H1 (cell line): ENCODE data around the gene SRD5A3. TPM values are rescaled to one million over a fixed set of nuclear protein-coding genes. Genes with fewer than 3 reads are reported as not detected.

Experiments
- CTCF ChIA-PET: fragments of 300-600 bp; sonication (Branson Sonifier 250); formaldehyde crosslinking; loops from one replicate; lab custom pipeline; 2021; ENCODE audit not compliant: partially characterized antibody; lab: Charles Lee
- POLR2A ChIA-PET: fragments of 300-600 bp; sonication (Branson Sonifier 250); formaldehyde crosslinking; loops from one replicate; lab custom pipeline; 2021; ENCODE audit warnings: inconsistent platforms; ENCODE audit not compliant: partially characterized antibody; lab: Charles Lee
- DNase-seq, 2 experiments: peaks; one replicate each; pipeline versions ENCODE4 v3.0.0 to v3.0.0-alpha.2; 2010 to 2022; ENCODE audit warnings: low spot score in 2 of 2, low read depth in 1 of 2, mixed read lengths in 1 of 2
- FAIRE-seq: peaks from 2 replicates; lab custom pipeline; 2011; peaks lifted over from hg19 to GRCh38; lab: Jason Lieb, UNC
- H2AFZ ChIP-seq: 2 replicates; pipeline ENCODE4 v1.8.1; 2012; ENCODE audit warnings: low read length, inconsistent platforms
- H2AK5ac ChIP-seq: 2 replicates; pipeline ENCODE4 v1.6.1; 2013; ENCODE audit warnings: low read depth, low read length
- H2BK120ac ChIP-seq: replicated peaks from 2 replicates; pipeline ENCODE3; 2013; ENCODE audit warnings: low read depth, low read length, inconsistent platforms
- H2BK12ac ChIP-seq: 2 replicates; pipeline ENCODE4 v1.6.1; 2013; ENCODE audit warnings: low read depth, low read length
- H2BK15ac ChIP-seq: 2 replicates; pipeline ENCODE4 v1.6.1; 2013; ENCODE audit warnings: low read length
- H2BK20ac ChIP-seq: 2 replicates; pipeline ENCODE4 v1.6.1; 2013; ENCODE audit warnings: low read length
- H2BK5ac ChIP-seq: 2 replicates; pipeline ENCODE4 v1.6.1; 2013; ENCODE audit warnings: low read depth, low read length
- H3K14ac ChIP-seq: 2 replicates; pipeline ENCODE4 v1.6.1; 2013; ENCODE audit warnings: inconsistent platforms; ENCODE audit not compliant: insufficient read length
- H3K18ac ChIP-seq: 2 replicates; pipeline ENCODE4 v1.6.1; 2013; ENCODE audit warnings: low read length; ENCODE audit errors: extremely low read depth
- H3K23ac ChIP-seq: 2 replicates; pipeline ENCODE4 v1.6.1; 2013; ENCODE audit warnings: inconsistent platforms; ENCODE audit not compliant: insufficient read length
- H3K23me2 ChIP-seq: 2 replicates; pipeline ENCODE4 v1.6.1; 2013; ENCODE audit warnings: low read depth, low read length
- H3K27ac ChIP-seq: 2 replicates; pipeline ENCODE4 v1.6.1; 2011; ENCODE audit warnings: low read depth, low read length, inconsistent platforms
- H3K27me3 ChIP-seq, 4 experiments: replicated peaks in 1 of 4; 1 replicate in 1 of 4; 2 replicates in 3 of 4; pipeline versions ENCODE4 v1.6.1 to v1.8.1; 2011 to 2013; ENCODE audit warnings: low read length in 3 of 4, mild to moderate bottlenecking in 3 of 4, inconsistent platforms in 2 of 4, mixed read lengths in 2 of 4, moderate library complexity in 1 of 4; ENCODE audit not compliant: control insufficient read depth in 3 of 4, insufficient read depth in 3 of 4; ENCODE audit errors: extremely low read depth in 1 of 4
- H3K36me3 ChIP-seq, 4 experiments: 2 replicates each; pipeline versions ENCODE4 v1.6.1 to v1.8.1; 2011 to 2013; ENCODE audit warnings: mild to moderate bottlenecking in 4 of 4, low read length in 3 of 4, moderate library complexity in 2 of 4, control low read depth in 1 of 4, inconsistent platforms in 1 of 4; ENCODE audit not compliant: insufficient read depth in 4 of 4, control insufficient read depth in 2 of 4
- H3K4ac ChIP-seq: replicated peaks from 2 replicates; pipeline ENCODE3; 2013; ENCODE audit warnings: low read length, low read depth, mixed read lengths, inconsistent platforms; ENCODE audit not compliant: insufficient read length
- H3K4me1 ChIP-seq, 4 experiments: replicated peaks in 1 of 4; 1 replicate in 1 of 4; 2 replicates in 3 of 4; pipeline versions ENCODE4 v1.6.1 to v1.8.1; 2011 to 2013; ENCODE audit warnings: low read length in 3 of 4, inconsistent platforms in 2 of 4, mixed read lengths in 1 of 4; ENCODE audit not compliant: insufficient read depth in 4 of 4, control insufficient read depth in 3 of 4
- H3K4me2 ChIP-seq, 2 experiments: 2 replicates each; pipeline versions ENCODE4 v1.6.1 to v1.8.1; 2011 to 2013; ENCODE audit warnings: low read depth in 2 of 2, low read length in 2 of 2, control low read depth in 1 of 2, inconsistent platforms in 1 of 2, mild to moderate bottlenecking in 1 of 2; ENCODE audit not compliant: insufficient read depth in 1 of 2
- H3K4me3 ChIP-seq, 4 experiments: fragments of 200-600, 300-600 bp in 1 of 4; sonication (generic), shearing (Covaris generic), sonication (Bioruptor Twin) in 1 of 4; 2 replicates each; pipeline versions ENCODE4 v1.5.1 to v1.8.1; 2011 to 2016; ENCODE audit warnings: low read length in 4 of 4, low read depth in 3 of 4, control low read depth in 2 of 4, inconsistent platforms in 2 of 4, mild to moderate bottlenecking in 2 of 4, mixed read lengths in 1 of 4, moderate library complexity in 1 of 4; ENCODE audit not compliant: insufficient read depth in 2 of 4; ENCODE audit errors: extremely low read depth in 1 of 4
- H3K56ac ChIP-seq: replicated peaks from 2 replicates; pipeline ENCODE3; 2013; ENCODE audit warnings: low read depth, mild to moderate bottlenecking, mixed read lengths, low read length, inconsistent platforms; ENCODE audit not compliant: insufficient read length
- H3K79me1 ChIP-seq: 2 replicates; pipeline ENCODE4 v1.6.1; 2013; ENCODE audit warnings: low read depth, low read length, control low read depth
- H3K79me2 ChIP-seq, 2 experiments: 2 replicates each; pipeline versions ENCODE4 v1.6.1 to v1.8.1; 2012 to 2013; ENCODE audit warnings: low read length in 2 of 2, mild to moderate bottlenecking in 2 of 2, inconsistent platforms in 1 of 2; ENCODE audit not compliant: insufficient read depth in 2 of 2, control insufficient read depth in 1 of 2
- H3K9ac ChIP-seq, 4 experiments: replicated peaks in 1 of 4; 1 replicate in 1 of 4; 2 replicates in 3 of 4; pipeline versions ENCODE4 v1.6.1 to v1.8.1; 2011 to 2013; ENCODE audit warnings: low read depth in 3 of 4, low read length in 3 of 4, control low read depth in 2 of 4, mild to moderate bottlenecking in 2 of 4, moderate library complexity in 2 of 4, inconsistent platforms in 1 of 4; ENCODE audit errors: extremely low read depth in 1 of 4
- H3K9me3 ChIP-seq, 2 experiments: 2 replicates each; pipeline versions ENCODE4 v1.6.1 to v1.8.1; 2012 to 2013; ENCODE audit warnings: mild to moderate bottlenecking in 2 of 2, moderate library complexity in 2 of 2, control low read depth in 1 of 2, inconsistent platforms in 1 of 2, low read depth in 1 of 2, low read length in 1 of 2, mixed read lengths in 1 of 2; ENCODE audit not compliant: insufficient read depth in 2 of 2
- H4K20me1 ChIP-seq, 2 experiments: replicated peaks in 1 of 2; 2 replicates each; pipeline versions ENCODE3 to v1.8.1; 2011 to 2013; ENCODE audit warnings: inconsistent platforms in 2 of 2, low read length in 2 of 2, mild to moderate bottlenecking in 1 of 2; ENCODE audit not compliant: insufficient read depth in 2 of 2, control insufficient read depth in 1 of 2
- H4K5ac ChIP-seq: 2 replicates; pipeline ENCODE4 v1.6.1; 2013; ENCODE audit warnings: low read length, low read depth, mixed read lengths, inconsistent platforms; ENCODE audit not compliant: insufficient read length
- H4K8ac ChIP-seq: 2 replicates; pipeline ENCODE4 v1.8.0; 2013; ENCODE audit warnings: mild to moderate bottlenecking, moderate library complexity, low read length, inconsistent platforms; ENCODE audit not compliant: insufficient read depth; ENCODE audit errors: extremely low read depth
- H4K91ac ChIP-seq: replicated peaks from 2 replicates; pipeline ENCODE3; 2013; ENCODE audit warnings: low read length, mixed read lengths, inconsistent platforms; ENCODE audit not compliant: insufficient read length
- CHD1 ChIP-seq: IDR thresholded peaks from 2 replicates; pipeline ENCODE4 v1.6.1; 2012; ENCODE audit warnings: low read depth, low read length, improper control_type of control experiment
- CTBP2 ChIP-seq: IDR thresholded peaks from 2 replicates; pipeline ENCODE4 v1.7.0; 2011; ENCODE audit warnings: borderline replicate concordance, mild to moderate bottlenecking, moderate library complexity, mixed read lengths, low read length; ENCODE audit not compliant: insufficient read depth, insufficient read length
- NRF1 ChIP-seq: IDR thresholded peaks from 2 replicates; pipeline ENCODE4 v1.6.1; 2011; ENCODE audit warnings: mild to moderate bottlenecking, low read depth, low read length, improper control_type of control experiment
- POLR2A ChIP-seq, 2 experiments: IDR thresholded peaks; 1 replicate in 1 of 2; 2 replicates in 1 of 2; pipeline ENCODE4 v1.6.1; 2011; ENCODE audit warnings: low read depth in 2 of 2, low read length in 2 of 2, mild to moderate bottlenecking in 2 of 2; ENCODE audit errors: control extremely low read depth in 1 of 2
- POU5F1 ChIP-seq: IDR thresholded peaks from 2 replicates; pipeline ENCODE4 v1.6.1; 2011; ENCODE audit warnings: low read depth, mild to moderate bottlenecking, low read length, moderate library complexity
- RAD21 ChIP-seq, 2 experiments: IDR thresholded peaks in 1 of 2; conservative IDR thresholded peaks in 1 of 2; 2 replicates each; pipeline ENCODE4 v1.6.1; 2011; ENCODE audit warnings: low read depth in 2 of 2, low read length in 2 of 2, improper control_type of control experiment in 1 of 2, inconsistent platforms in 1 of 2, mild to moderate bottlenecking in 1 of 2, moderate library complexity in 1 of 2
- RXRA ChIP-seq: IDR thresholded peaks from 2 replicates; pipeline ENCODE4 v1.6.1; 2011; ENCODE audit warnings: low read depth, mild to moderate bottlenecking, low read length, moderate library complexity; ENCODE audit not compliant: insufficient read depth
- SAP30 ChIP-seq: fragments of 300-600 bp; sonication (generic); IDR thresholded peaks from 2 replicates; pipeline ENCODE4 v1.7.1; 2012; ENCODE audit warnings: low read length, moderate library complexity, mild to moderate bottlenecking, inconsistent platforms; ENCODE audit not compliant: insufficient read depth, insufficient replicate concordance
- SP1 ChIP-seq: IDR thresholded peaks from 2 replicates; pipeline ENCODE4 v1.6.1; 2011; ENCODE audit warnings: low read depth, low read length
- TBP ChIP-seq: IDR thresholded peaks from 2 replicates; pipeline ENCODE4 v1.6.1; 2011; ENCODE audit warnings: low read depth, low read length, improper control_type of control experiment
- TCF12 ChIP-seq: IDR thresholded peaks from 2 replicates; pipeline ENCODE4 v1.6.1; 2011; ENCODE audit warnings: low read depth, mild to moderate bottlenecking, low read length
- ZNF274 ChIP-seq: IDR thresholded peaks from 2 replicates; pipeline ENCODE4 v1.7.0; 2012; ENCODE audit warnings: low read length, borderline replicate concordance; ENCODE audit errors: extremely low read depth
- WGBS, 2 experiments: shearing (Covaris generic) in 1 of 2; methylation state at CpG; one replicate each; pipeline versions ENCODE4 v1.1.6 to v1.1.7; 2013 to 2015; ENCODE audit warnings: low lambda C conversion rate in 2 of 2, mixed read lengths in 2 of 2, inconsistent platforms in 1 of 2, low coverage in 1 of 2, missing lambda C conversion rate in 1 of 2; ENCODE audit not compliant: insufficient replicate concordance in 2 of 2, insufficient coverage in 1 of 2, insufficient read length in 1 of 2; ENCODE audit errors: extremely low coverage in 1 of 2, missing lambda C conversion rate in 1 of 2; 5-methylcytosine and 5-hydroxymethylcytosine counted together
- polyA plus RNA-seq, 7 experiments: library from polyadenylated mRNA; depleted of rRNA in 3 of 7; stranded (reverse) in 5 of 7; unstranded in 2 of 7; fragments of >200 nt in 5 of 7; fragments of 200-250 nt in 2 of 7; gene quantifications; 1 replicate in 5 of 7; 2 replicates in 1 of 7; 4 replicates in 1 of 7; pipeline versions ENCODE4 v1.2.1 to v1.2.3, GENCODE V29; 2011 to 2013; ENCODE audit warnings: missing spikeins in 2 of 7, mixed read lengths in 2 of 7
- total RNA-seq: library from RNA; stranded (reverse); fragmentation: NEBNext Ultra II Directional; extraction: Animal tissue kit (Norgen Biotek cat#: 25700); gene quantifications from 2 replicates; pipeline ENCODE4 v1.2.1, GENCODE V29; 2021

Gene SRD5A3
- total and polyA plus RNA-seq, 2 of the 8 experiments (the other 6 are each of a cell fraction or from before 2014, with no cell fraction given) = 19.6 to 34.6 TPM

GRCh38 chr4:55366621-55367020 lies 20.6 kb downstream of the SRD5A3 start:
- no peak for FAIRE-seq
- no peak overlapping the region for H3K14ac ChIP-seq
- H3K9me3 ChIP-seq = no peaks in the 10 kb centered on the region
- peaks cover 6 to 20% (median 11%) of the 10 kb centered on the region in 4 experiments; a peak in 6 of 7 replicates for H3K4me1 ChIP-seq
- H3K4me2 ChIP-seq = no peak overlapping the region
- no peak for DNase-seq
- H2BK20ac ChIP-seq = no peak overlapping the region
- H4K8ac ChIP-seq = no peak overlapping the region
- no peak overlapping the region for H4K91ac ChIP-seq
- CTCF ChIA-PET = interaction anchor here (0.9 to 1.6 kb wide), 5 partner anchors 10 to 182 kb away, joined by 3 to 4 read pairs (median 3); no protein-coding TSS in a partner anchor
- H2BK5ac ChIP-seq = no peak overlapping the region
- H3K56ac ChIP-seq = no peak overlapping the region
- H3K79me2 ChIP-seq = no peaks in the 10 kb centered on the region
- H2BK120ac ChIP-seq = no peak overlapping the region
- H3K27ac ChIP-seq = no peak overlapping the region
- H3K36me3 ChIP-seq = peaks cover 0 to 2% (median 0%) of the 10 kb centered on the region in 4 experiments; a peak in 1 of 8 replicates
- H2BK12ac ChIP-seq = 0 out of 2 replicates have a peak overlapping the region, but pooled peaks have one; percentile 39
- H2AFZ ChIP-seq = no peak overlapping the region
- H3K4ac ChIP-seq = no peak overlapping the region
- 0 out of 2 replicates have a peak overlapping the region, but pooled peaks have one; percentile 29 for H2AK5ac ChIP-seq
- no peak overlapping the region for H3K23ac ChIP-seq
- H2BK15ac ChIP-seq = no peak overlapping the region
- no peaks in the 10 kb centered on the region for H3K27me3 ChIP-seq
- POLR2A ChIA-PET = no interaction called here
- no peak overlapping the region for H4K5ac ChIP-seq
- H3K9ac ChIP-seq = no peak overlapping the region; a peak in 1 of 7 replicates
- H3K18ac ChIP-seq = no peak overlapping the region
- H3K4me3 ChIP-seq = no peak overlapping the region
- no peaks in the 10 kb centered on the region for H4K20me1 ChIP-seq
- H3K23me2 ChIP-seq = peaks cover 3% of the 10 kb centered on the region; the same call in 1 of the 2 replicates
- no peaks in the 10 kb centered on the region for H3K79me1 ChIP-seq
- WGBS, 2 experiments = 87% methylated on average over 7 of the region's 7 CpGs; no CpG with 5 or more reads in 1 of the 2 experiments
- TF ChIP-seq SAP30 = no peak
- TF ChIP-seq CHD1 = no peak
- TF ChIP-seq RAD21 (IDR thresholded peaks at IDR 0.05 in 1 of 2, conservative IDR thresholded peaks at IDR 0.05 in 1 of 2; ENCODE audit: low read depth in 2 of 2, low read length in 2 of 2) = no peak
- TF ChIP-seq ZNF274 = no peak
- TF ChIP-seq NRF1 = no peak
- TF ChIP-seq POU5F1 = no peak
- no peak for TF ChIP-seq TCF12
- no peak for TF ChIP-seq TBP
- TF ChIP-seq SP1 = no peak
- no peak for TF ChIP-seq POLR2A (IDR thresholded peaks at IDR 0.05; ENCODE audit: control extremely low read depth in 1 of 2, low read depth in 2 of 2, low read length in 2 of 2)
- no peak for TF ChIP-seq RXRA
- no peak for TF ChIP-seq CTBP2
